ENCODE measurements around the gene GGCX. TPM values are rescaled to one million over a fixed set of nuclear protein-coding genes. Genes with fewer than 3 reads are reported as not detected.

GGCX gene
- total and polyA plus RNA-seq, 2 of the 13 experiments (the other 11 are each of a cell fraction or from before 2014, with no cell fraction given) = 72.5 to 103 TPM

DNA sequence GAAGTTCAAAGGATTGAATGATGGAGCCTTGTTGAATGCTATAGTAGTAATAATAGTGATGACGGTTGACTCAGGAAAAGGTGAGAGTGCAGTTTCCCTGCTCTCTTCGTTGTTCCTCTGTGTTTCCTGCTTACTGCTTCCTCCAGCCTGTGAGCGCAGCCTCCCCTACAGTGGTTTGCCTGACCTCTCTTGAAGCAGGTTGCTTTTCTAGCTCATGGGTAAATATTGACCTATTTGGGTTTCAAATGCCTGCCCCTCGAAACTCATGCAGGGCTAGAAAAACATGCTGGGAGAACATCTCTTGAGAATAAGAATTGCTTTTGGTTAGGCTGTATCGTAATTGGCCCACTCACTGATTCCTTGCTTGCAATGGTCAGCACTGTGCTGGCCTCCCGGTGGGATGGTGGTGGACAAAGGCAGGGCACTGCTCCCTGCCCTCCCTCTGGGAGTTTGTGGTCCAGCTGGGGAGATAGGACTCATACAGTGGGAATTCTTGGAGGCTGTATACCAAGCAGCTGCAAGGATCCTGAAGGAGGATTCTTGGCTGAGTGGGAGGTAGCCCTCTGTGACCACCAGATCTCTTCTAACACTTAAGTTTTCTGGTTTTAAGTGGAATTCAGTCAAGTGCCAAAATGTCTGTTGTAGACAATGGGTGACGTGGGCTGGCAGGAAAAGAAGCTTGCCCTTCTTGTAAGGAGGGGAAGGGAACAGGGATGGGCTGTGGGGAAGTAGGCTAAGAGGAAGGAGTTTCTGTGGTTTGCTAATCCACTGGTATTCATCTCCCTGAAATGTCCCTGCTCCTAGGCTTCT, 28.9 kb upstream of the GGCX start (continued):
- TF ChIP-seq, protein P1, sequence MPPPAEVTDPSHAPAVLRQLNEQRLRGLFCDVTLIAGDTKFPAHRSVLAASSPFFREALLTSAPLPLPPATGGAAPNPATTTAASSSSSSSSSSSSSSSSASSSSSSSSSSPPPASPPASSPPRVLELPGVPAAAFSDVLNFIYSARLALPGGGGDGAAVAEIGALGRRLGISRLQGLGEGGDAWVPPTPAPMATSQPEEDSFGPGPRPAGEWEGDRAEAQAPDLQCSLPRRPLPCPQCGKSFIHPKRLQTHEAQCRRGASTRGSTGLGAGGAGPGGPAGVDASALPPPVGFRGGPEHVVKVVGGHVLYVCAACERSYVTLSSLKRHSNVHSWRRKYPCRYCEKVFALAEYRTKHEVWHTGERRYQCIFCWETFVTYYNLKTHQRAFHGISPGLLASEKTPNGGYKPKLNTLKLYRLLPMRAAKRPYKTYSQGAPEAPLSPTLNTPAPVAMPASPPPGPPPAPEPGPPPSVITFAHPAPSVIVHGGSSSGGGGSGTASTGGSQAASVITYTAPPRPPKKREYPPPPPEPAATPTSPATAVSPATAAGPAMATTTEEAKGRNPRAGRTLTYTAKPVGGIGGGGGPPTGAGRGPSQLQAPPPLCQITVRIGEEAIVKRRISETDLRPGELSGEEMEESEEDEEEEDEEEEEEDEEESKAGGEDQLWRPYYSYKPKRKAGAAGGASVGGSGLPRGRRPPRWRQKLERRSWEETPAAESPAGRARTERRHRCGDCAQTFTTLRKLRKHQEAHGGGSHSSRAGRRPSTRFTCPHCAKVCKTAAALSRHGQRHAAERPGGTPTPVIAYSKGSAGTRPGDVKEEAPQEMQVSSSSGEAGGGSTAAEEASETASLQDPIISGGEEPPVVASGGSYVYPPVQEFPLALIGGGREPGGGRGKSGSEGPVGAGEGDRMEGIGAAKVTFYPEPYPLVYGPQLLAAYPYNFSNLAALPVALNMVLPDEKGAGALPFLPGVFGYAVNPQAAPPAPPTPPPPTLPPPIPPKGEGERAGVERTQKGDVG (CRISPR knock-in tag; IDR thresholded peaks at IDR 0.05; ENCODE audit: borderline replicate concordance) = peak; percentile 79; the same call in 1 of the 2 replicates
- 0 out of 2 replicates have a peak, but pooled peaks have one; percentile 70 for TF ChIP-seq ZMAT3 (CRISPR knock-in tag; conservative IDR thresholded peaks at IDR 0.05)
- TF ChIP-seq ELF1 (CRISPR knock-in tag; IDR thresholded peaks at IDR 0.05) = 0 out of 2 replicates have a peak, but pooled peaks have one; percentile 51
- TF ChIP-seq NFIC (IDR thresholded peaks at IDR 0.05; ENCODE audit: low read length) = peak; percentile 35; the same call in 1 of the 2 replicates
- no peak for TF ChIP-seq ZSCAN20 (CRISPR knock-in tag; IDR thresholded peaks at IDR 0.05; ENCODE audit: borderline replicate concordance)
- peak; percentile 77; the same call in 1 of the 2 replicates for TF ChIP-seq ZNF605 (CRISPR knock-in tag; IDR thresholded peaks at IDR 0.05)
- no peak for TF ChIP-seq HOXA9 (CRISPR knock-in tag; IDR thresholded peaks at IDR 0.05; ENCODE audit: borderline replicate concordance)
- no peak for TF ChIP-seq TOE1 (CRISPR knock-in tag; IDR thresholded peaks at IDR 0.05)
- TF ChIP-seq, protein P2, sequence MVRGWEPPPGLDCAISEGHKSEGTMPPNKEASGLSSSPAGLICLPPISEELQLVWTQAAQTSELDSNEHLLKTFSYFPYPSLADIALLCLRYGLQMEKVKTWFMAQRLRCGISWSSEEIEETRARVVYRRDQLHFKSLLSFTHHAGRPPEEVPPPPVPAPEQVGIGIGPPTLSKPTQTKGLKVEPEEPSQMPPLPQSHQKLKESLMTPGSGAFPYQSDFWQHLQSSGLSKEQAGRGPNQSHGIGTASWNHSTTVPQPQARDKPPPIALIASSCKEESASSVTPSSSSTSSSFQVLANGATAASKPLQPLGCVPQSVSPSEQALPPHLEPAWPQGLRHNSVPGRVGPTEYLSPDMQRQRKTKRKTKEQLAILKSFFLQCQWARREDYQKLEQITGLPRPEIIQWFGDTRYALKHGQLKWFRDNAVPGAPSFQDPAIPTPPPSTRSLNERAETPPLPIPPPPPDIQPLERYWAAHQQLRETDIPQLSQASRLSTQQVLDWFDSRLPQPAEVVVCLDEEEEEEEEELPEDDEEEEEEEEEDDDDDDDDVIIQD (CRISPR knock-in tag; IDR thresholded peaks at IDR 0.05; ENCODE audit: low read depth) = peak; percentile 83
- no peak for TF ChIP-seq ZFP1 (CRISPR knock-in tag; IDR thresholded peaks at IDR 0.05)
- peak; percentile 34 to 45; a peak in 2 of 4 replicates for TF ChIP-seq POLR2A (IDR thresholded peaks at IDR 0.05; ENCODE audit: insufficient read depth in 1 of 2, low read depth in 2 of 2, low read length in 2 of 2)
- TF ChIP-seq, protein P3, sequence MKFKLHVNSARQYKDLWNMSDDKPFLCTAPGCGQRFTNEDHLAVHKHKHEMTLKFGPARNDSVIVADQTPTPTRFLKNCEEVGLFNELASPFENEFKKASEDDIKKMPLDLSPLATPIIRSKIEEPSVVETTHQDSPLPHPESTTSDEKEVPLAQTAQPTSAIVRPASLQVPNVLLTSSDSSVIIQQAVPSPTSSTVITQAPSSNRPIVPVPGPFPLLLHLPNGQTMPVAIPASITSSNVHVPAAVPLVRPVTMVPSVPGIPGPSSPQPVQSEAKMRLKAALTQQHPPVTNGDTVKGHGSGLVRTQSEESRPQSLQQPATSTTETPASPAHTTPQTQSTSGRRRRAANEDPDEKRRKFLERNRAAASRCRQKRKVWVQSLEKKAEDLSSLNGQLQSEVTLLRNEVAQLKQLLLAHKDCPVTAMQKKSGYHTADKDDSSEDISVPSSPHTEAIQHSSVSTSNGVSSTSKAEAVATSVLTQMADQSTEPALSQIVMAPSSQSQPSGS (CRISPR knock-in tag; IDR thresholded peaks at IDR 0.05) = no peak
- TF ChIP-seq KLF15 (CRISPR knock-in tag; IDR thresholded peaks at IDR 0.05; ENCODE audit: borderline replicate concordance) = no peak
- TF ChIP-seq, protein P4, sequence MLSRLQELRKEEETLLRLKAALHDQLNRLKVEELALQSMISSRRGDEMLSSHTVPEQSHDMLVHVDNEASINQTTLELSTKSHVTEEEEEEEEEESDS (CRISPR knock-in tag; IDR thresholded peaks at IDR 0.05; ENCODE audit: borderline replicate concordance) = no peak
- TF ChIP-seq ZFP37 (CRISPR knock-in tag; IDR thresholded peaks at IDR 0.05; ENCODE audit: borderline replicate concordance) = no peak
- TF ChIP-seq, protein P5, sequence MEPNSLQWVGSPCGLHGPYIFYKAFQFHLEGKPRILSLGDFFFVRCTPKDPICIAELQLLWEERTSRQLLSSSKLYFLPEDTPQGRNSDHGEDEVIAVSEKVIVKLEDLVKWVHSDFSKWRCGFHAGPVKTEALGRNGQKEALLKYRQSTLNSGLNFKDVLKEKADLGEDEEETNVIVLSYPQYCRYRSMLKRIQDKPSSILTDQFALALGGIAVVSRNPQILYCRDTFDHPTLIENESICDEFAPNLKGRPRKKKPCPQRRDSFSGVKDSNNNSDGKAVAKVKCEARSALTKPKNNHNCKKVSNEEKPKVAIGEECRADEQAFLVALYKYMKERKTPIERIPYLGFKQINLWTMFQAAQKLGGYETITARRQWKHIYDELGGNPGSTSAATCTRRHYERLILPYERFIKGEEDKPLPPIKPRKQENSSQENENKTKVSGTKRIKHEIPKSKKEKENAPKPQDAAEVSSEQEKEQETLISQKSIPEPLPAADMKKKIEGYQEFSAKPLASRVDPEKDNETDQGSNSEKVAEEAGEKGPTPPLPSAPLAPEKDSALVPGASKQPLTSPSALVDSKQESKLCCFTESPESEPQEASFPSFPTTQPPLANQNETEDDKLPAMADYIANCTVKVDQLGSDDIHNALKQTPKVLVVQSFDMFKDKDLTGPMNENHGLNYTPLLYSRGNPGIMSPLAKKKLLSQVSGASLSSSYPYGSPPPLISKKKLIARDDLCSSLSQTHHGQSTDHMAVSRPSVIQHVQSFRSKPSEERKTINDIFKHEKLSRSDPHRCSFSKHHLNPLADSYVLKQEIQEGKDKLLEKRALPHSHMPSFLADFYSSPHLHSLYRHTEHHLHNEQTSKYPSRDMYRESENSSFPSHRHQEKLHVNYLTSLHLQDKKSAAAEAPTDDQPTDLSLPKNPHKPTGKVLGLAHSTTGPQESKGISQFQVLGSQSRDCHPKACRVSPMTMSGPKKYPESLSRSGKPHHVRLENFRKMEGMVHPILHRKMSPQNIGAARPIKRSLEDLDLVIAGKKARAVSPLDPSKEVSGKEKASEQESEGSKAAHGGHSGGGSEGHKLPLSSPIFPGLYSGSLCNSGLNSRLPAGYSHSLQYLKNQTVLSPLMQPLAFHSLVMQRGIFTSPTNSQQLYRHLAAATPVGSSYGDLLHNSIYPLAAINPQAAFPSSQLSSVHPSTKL (CRISPR knock-in tag; IDR thresholded peaks at IDR 0.05) = peak; percentile 80
- TF ChIP-seq TARDBP (CRISPR knock-in tag; IDR thresholded peaks at IDR 0.05) = peak; percentile 75
- no peak for TF ChIP-seq IKZF4 (CRISPR knock-in tag; IDR thresholded peaks at IDR 0.05; ENCODE audit: borderline replicate concordance, low read depth, not compliant biosample characterization)

All from HepG2 (cell line).